ENCODE data around the gene ANKRD65.
A peak's percentile ranks its signal among the peaks of the same experiment; 100 is the strongest.

The ANKRD65 gene

GRCh38 chr1:1402072-1402900 lies 18.8 kb downstream of the ANKRD65 start:
- peaks cover 44% of the 10 kb centered on the region for H3K4me1 ChIP-seq (ENCODE audit: low read depth, poor library complexity, severe bottlenecking)
- no peaks in the 10 kb centered on the region for H3K27me3 ChIP-seq (ENCODE audit: insufficient read depth, low read depth)
- H3K79me2 ChIP-seq (ENCODE audit: insufficient read depth, low read depth) = peaks cover 76% of the 10 kb centered on the region
- H3K27ac ChIP-seq = no peak overlapping the region
- TF ChIP-seq CTCF (conservative IDR thresholded peaks at IDR 0.05; ENCODE audit: low read depth, low read length) = peak; percentile 87
- H4K20me1 ChIP-seq (ENCODE audit: insufficient read depth) = no peaks in the 10 kb centered on the region
- H3K4me2 ChIP-seq = no peak overlapping the region
- H2AFZ ChIP-seq (ENCODE audit: low read depth) = no peak overlapping the region
- no peak overlapping the region for H3K9ac ChIP-seq
- H3K4me3 ChIP-seq (IDR thresholded peaks at IDR 0.05; ENCODE audit: insufficient read depth, low read depth, low read length) = no peak overlapping the region
- peaks cover 14% of the 10 kb centered on the region; the same call in 1 of the 2 replicates for H3K36me3 ChIP-seq (ENCODE audit: insufficient read depth)

GRCh38 chr1:1401457-1402010 lies 19.5 kb downstream of the ANKRD65 start:
- Histone ChIP-seq H3K27me3 (ENCODE audit: insufficient read depth, low read depth) (no peaks in the 10 kb centered on the region), H4K20me1 (ENCODE audit: insufficient read depth) (no peaks in the 10 kb centered on the region), H3K4me2 (peak overlapping the region; percentile 83; the same call in 1 of the 2 replicates), H3K4me3 (IDR thresholded peaks at IDR 0.05; ENCODE audit: insufficient read depth, low read depth, low read length) (no peak overlapping the region), H3K4me1 (ENCODE audit: low read depth, poor library complexity, severe bottlenecking) (peaks cover 49% of the 10 kb centered on the region), H3K27ac (no peak overlapping the region), H3K79me2 (ENCODE audit: insufficient read depth, low read depth) (peaks cover 76% of the 10 kb centered on the region), H3K9ac (no peak overlapping the region), H3K36me3 (ENCODE audit: insufficient read depth) (peaks cover 19% of the 10 kb centered on the region; the same call in 1 of the 2 replicates), H2AFZ (ENCODE audit: low read depth) (no peak overlapping the region)
- no peak for TF ChIP-seq CTCF (conservative IDR thresholded peaks at IDR 0.05; ENCODE audit: low read depth, low read length)

GRCh38 chr1:1400576-1401456 lies 20.3 kb downstream of the ANKRD65 start:
- Histone ChIP-seq H3K27ac (peak overlapping the region; percentile 43; the same call in 1 of the 2 replicates), H3K36me3 (ENCODE audit: insufficient read depth) (peaks cover 14% of the 10 kb centered on the region; the same call in 1 of the 2 replicates), H3K4me1 (ENCODE audit: low read depth, poor library complexity, severe bottlenecking) (peaks cover 47% of the 10 kb centered on the region), H3K79me2 (ENCODE audit: insufficient read depth, low read depth) (peaks cover 76% of the 10 kb centered on the region), H3K9ac (peak overlapping the region; percentile 90; the same call in 1 of the 2 replicates), H2AFZ (ENCODE audit: low read depth) (no peak overlapping the region), H3K4me2 (peak overlapping the region; percentile 83), H4K20me1 (ENCODE audit: insufficient read depth) (no peaks in the 10 kb centered on the region), H3K4me3 (IDR thresholded peaks at IDR 0.05; ENCODE audit: insufficient read depth, low read depth, low read length) (peak overlapping the region; percentile 93), H3K27me3 (ENCODE audit: insufficient read depth, low read depth) (no peaks in the 10 kb centered on the region)
- no peak for TF ChIP-seq CTCF (conservative IDR thresholded peaks at IDR 0.05; ENCODE audit: low read depth, low read length)

GRCh38 chr1:1399872-1400575 lies 21.1 kb downstream of the ANKRD65 start:
- Histone ChIP-seq H2AFZ (ENCODE audit: low read depth) (peak overlapping the region; percentile 37; the same call in 1 of the 2 replicates), H3K4me2 (peak overlapping the region; percentile 83), H3K27ac (peak overlapping the region; percentile 43), H3K9ac (peak overlapping the region; percentile 90), H3K27me3 (ENCODE audit: insufficient read depth, low read depth) (no peaks in the 10 kb centered on the region), H4K20me1 (ENCODE audit: insufficient read depth) (no peaks in the 10 kb centered on the region), H3K36me3 (ENCODE audit: insufficient read depth) (peaks cover 11% of the 10 kb centered on the region; the same call in 1 of the 2 replicates), H3K4me3 (IDR thresholded peaks at IDR 0.05; ENCODE audit: insufficient read depth, low read depth, low read length) (peak overlapping the region; percentile 93), H3K79me2 (ENCODE audit: insufficient read depth, low read depth) (peaks cover 74% of the 10 kb centered on the region), H3K4me1 (ENCODE audit: low read depth, poor library complexity, severe bottlenecking) (peaks cover 42% of the 10 kb centered on the region)
- no peak; the same call in 1 of the 2 replicates for TF ChIP-seq CTCF (conservative IDR thresholded peaks at IDR 0.05; ENCODE audit: low read depth, low read length)

Data from KMS-11 (cell line).